HG03135 (cell line): ENCODE results near the gene GABBR2.
"Not testable (repeated sequence)": the region's sequence is repeated elsewhere in the genome, so short reads cannot be mapped to it uniquely, and the experiment has no call there.

ENCODE experiments used
- ATAC-seq: cut with Tn5 transposase; IDR thresholded peaks from one replicate; pipeline ENCODE4 v1.9.1; 2021; ENCODE audit warnings: mild to moderate bottlenecking, moderate library complexity; ENCODE audit not compliant: unreplicated experiment

Gene GABBR2

GRCh38 chr9:98688710-98689495 is 19.8 kb downstream of the GABBR2 start:
- ATAC-seq, result no peak

DNA sequence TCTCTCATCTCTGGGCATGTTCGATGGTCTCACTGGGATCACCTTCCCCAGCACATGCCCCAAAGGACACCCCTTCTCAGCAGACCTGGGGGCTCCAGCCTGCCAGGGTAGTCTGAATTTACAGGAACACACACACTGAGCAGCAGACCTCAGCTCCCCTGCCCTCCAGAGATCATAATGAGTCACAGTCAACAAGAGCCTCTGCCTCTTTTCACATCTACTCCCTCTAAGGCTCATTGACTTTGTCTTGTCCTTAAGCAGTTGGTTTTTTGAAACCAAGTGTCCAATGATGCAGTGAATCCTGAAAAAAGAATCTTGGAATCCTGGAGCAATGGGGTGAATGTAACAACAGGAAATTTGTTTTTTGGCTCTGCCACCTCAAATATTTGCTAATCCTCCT is 20.8 kb downstream of the GABBR2 start:
- no peak for ATAC-seq

DNA sequence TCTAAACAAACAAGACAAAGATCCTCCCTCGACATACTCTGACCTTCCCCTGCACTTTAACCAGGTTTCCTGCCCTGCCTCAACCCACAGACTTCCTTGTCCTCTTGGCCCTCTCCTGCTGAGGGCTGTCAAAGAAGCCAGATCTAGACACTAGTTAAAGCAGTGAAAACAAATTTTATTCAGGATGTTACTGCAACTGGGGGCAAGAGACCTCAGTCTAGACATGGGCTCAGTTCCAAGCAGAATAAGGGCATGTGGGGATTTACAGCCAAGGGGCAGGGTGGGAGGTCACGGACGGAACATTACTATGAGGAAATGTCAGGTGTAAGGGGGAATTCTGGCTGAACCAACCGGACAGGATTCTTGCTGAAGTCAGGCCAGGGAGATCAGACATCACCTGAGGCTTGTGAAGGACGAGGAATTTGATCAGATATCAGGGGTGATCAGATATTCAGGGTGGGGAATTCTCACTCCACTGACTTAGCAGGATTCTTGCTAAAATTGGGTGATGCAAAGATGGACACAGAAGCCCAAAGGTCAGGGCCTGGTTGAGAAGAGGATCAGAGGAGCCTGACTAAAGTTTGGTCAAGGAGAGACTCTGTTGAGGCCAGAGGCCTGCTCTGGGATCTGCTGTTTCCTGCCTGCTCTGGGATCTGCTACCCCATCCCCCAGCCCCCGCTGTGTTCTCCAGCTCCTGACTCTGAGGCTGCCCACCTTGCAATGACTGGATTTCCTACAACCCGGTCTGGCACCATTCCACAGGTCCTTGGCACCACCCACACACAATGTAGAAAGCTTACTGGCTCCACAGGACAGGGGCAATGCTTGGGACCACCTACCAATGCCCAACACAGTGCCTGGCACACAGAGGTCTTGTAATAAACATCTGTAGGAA is 21.5 kb downstream of the GABBR2 start:
- ATAC-seq, result no peak

DNA sequence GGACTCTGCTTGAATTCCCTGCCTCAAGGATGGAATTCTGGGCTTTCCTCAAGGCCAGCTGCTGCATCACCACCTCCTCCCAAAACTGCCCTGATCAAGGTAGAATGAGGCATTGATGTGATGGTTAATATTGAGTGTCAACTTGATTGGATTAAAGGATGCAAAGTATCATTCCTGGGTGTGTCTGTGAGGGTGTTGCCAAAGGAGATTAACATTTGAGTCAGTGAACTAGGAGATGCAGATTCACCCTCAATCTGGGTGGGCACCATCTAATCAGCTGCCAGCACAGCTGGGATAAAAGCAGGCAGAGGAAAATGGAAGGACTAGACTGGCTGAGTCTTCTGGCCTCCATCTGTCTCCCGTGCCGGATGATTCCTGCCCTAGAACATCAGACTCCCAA is 23.9 kb downstream of the GABBR2 start:
- not testable (repeated sequence) for ATAC-seq

DNA sequence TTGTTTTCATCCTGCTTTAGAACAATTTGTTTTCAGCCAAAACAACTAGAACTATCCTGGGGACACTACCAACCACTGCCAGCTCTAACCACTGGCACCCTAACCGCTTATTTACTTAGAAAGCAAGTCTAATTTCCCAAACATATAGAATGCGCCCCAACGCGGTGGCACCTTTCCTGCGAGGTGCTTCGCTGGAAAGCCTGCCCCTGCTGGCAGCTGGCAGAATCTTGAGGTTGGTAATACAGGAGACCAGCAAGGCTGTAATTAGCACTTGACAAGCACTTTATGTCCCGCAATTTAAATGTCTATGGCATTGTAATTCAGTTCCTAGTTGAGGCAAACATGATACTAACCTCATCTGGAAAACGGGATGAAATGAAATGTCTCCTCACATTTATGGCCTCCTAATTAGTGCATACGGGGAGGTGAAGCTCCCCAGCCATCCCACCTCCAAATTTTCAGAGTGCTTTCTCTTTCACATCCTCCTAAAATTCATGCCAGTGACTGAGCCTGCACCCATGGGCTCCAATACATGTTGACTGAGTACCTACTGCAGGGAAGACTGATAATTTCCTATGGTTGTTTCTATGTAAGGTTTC is 30.4 kb downstream of the GABBR2 start:
- ATAC-seq, result no peak

GRCh38 chr9:98673681-98674080 is 35.1 kb downstream of the GABBR2 start:
- no peak for ATAC-seq

GRCh38 chr9:98667005-98667640 is 41.6 kb downstream of the GABBR2 start:
- ATAC-seq, result no peak

DNA sequence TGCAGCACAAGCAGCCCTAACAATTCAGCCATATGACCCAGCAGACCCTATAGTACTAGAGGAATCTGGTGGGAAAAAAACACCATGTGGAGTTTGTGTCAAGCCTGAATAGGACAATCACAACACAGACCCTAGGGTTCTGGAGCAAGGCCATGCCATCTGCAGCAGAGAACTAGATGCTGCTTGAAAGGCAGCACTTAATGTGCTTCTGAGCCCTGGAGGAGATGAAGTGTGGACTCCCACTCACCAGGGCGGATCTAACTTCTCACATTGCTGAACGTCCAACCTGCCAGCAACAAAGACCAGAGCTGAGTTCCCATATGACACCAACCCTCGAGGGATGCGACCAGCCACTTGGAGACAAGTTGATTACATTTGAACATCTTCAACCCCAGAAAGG is 43.2 kb downstream of the GABBR2 start:
- ATAC-seq, result no peak

- no peak for ATAC-seq
Observed at GRCh38 chr9:98660541-98660940, 48.2 kb downstream of the GABBR2 start.

DNA sequence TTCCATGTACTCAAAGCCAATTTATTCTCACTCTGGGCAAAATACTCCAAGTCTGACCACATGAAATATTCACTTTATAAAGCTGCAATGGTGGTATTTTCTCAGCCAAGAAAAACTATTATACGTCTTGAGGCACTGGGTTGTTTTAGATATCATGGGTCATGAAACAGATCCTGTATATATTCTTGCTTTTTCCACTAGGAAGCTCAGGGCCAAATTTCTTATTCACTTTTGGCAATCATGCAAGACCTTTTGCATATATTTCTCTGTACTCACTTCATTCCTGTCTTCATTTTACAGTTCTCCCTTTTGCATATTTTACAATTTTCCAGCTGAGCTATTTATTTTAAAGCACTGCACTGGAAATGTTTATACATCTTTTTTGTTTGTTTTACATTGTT is 49.8 kb downstream of the GABBR2 start:
- no peak for ATAC-seq

- ATAC-seq, result no peak
Observed at GRCh38 chr9:98657897-98658296, 50.8 kb downstream of the GABBR2 start.

DNA sequence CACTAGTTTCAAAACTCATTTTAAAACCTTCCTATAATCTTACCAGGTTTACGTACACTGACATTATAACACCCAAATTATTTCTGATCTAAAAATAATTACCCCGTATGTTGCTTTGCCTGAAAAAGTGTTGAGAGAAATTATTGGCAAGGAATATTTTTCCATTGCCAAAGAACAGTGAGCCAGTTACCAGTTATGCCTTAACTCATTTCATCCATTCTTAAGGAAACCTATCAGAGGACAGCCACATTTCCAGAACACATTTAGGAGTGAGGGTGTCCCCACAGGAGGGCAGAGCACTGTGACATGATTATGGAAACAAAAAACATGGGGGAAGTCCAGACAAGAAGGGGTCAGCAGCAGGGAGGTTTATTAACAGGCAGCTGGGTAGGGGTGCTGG is 52.2 kb downstream of the GABBR2 start:
- no peak for ATAC-seq

GRCh38 chr9:98655428-98655827 is 53.3 kb downstream of the GABBR2 start:
- ATAC-seq, result not testable (repeated sequence)

- ATAC-seq, result no peak
Observed at GRCh38 chr9:98654247-98654646, 54.5 kb downstream of the GABBR2 start.

DNA sequence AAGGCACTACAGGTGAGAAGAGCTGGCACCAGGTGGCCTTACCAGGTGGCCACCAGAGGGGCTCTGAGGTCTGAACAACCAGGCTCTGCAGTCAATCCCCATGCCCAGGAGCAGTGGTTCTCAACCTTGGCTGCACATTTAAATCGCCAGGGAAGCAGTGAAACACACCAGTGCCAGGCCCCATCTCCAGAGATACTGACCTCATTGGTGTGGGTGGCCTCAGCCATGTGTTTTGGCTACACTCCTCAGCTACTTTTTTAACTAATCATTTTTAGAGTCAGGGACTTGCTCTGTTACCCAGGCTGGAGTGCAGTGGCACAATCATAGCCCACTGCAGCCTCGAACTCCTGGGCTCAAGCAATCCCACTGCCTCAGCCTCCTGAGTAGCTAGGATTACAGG is 56.0 kb downstream of the GABBR2 start:
- ATAC-seq, result no peak

DNA sequence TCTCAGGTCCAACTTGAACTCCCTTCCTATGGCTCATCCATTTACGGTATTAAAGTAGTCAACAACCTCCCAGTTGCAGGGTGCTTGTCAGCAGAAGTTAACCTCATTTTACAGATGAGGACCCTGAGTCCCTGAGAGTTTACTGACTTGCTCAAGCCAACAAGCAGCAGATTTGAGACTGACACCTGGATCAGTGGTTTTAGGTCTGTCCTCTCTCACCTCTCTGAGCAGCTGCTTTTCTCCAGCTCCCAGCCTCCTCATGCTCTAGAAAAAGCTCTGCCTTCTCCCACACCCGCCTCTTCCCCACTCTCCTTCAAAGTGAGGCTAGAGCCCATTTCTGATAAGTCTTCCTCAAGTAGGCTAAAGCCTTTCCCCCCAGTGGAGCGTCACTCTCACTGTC is 56.4 kb downstream of the GABBR2 start:
- no peak for ATAC-seq

DNA sequence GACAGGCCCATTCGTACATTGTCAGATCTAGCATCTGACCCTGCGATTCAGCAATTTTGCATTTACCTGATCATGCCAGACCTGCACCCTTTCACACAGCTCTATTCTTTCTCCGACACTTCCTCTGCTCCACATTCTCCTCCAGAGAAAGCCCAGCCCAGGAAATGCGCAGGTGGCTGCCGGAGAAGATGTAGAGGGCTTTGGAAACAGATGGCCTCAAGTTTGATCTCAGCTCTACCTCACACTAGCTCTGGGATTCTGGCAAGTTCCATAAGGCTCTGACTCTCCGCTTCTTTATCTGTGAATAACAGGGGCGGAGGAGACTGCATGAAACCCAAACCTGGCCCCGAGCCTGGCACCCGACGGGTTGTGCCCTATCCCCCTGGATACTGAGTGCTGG is 61.5 kb downstream of the GABBR2 start:
- no peak for ATAC-seq

GRCh38 chr9:98644011-98644410 is 64.7 kb downstream of the GABBR2 start:
- ATAC-seq, result no peak

GRCh38 chr9:98642661-98643312 is 65.9 kb downstream of the GABBR2 start:
- ATAC-seq, result no peak

DNA sequence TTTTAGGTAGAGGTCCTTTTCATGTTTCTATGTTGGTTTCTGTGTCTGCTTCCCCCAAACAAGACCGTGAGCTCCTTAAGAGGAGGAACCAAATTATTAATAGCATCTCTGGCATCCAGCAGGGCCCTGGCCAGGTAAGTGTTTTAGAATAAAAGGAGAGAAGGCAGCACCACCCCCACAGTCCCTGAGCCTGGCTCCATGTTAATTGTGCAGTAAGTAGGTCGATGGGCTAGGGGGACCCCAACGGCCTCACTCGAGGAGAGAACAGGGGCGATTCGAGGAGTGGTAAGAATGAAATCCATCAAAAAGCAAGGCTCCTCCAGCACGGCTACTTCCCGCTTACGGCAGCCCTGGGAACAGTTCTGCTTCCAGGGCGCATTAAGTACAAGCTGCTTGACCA is 67.0 kb downstream of the GABBR2 start:
- no peak for ATAC-seq

GRCh38 chr9:98640394-98640793 is 68.3 kb downstream of the GABBR2 start:
- ATAC-seq, result no peak
